Superior temporal gyrus (tissue), 1 donor: ENCODE measurements around the gene MBNL2.

Source experiments
- DNase-seq: peaks from one replicate; pipeline ENCODE4 v3.0.0-alpha.2; 2016; ENCODE audit errors: extremely low spot score

The MBNL2 gene

GRCh38 chr13:97273341-97273831 is 51.3 kb downstream of the MBNL2 start:
- no peak for DNase-seq

- DNase-seq = no peak
These were observed 52.9 kb downstream of the MBNL2 start for GRCh38 chr13:97274829-97275649.

- no peak for DNase-seq
These were observed 53.8 kb downstream of the MBNL2 start for GRCh38 chr13:97275776-97276501.

GRCh38 chr13:97276862-97277269 is 54.7 kb downstream of the MBNL2 start:
- no peak for DNase-seq

GRCh38 chr13:97278435-97279411 is 56.6 kb downstream of the MBNL2 start:
- no peak for DNase-seq

GRCh38 chr13:97279913-97280312 is 57.8 kb downstream of the MBNL2 start:
- DNase-seq = no peak

- DNase-seq = no peak
These were observed 58.3 kb downstream of the MBNL2 start for GRCh38 chr13:97280478-97280877.

GRCh38 chr13:97281028-97281427 is 58.9 kb downstream of the MBNL2 start:
- DNase-seq = no peak

GRCh38 chr13:97282705-97283104 is 60.6 kb downstream of the MBNL2 start:
- no peak for DNase-seq

GRCh38 chr13:97283888-97284287 is 61.8 kb downstream of the MBNL2 start:
- DNase-seq = no peak

- DNase-seq = no peak
These were observed 62.4 kb downstream of the MBNL2 start for GRCh38 chr13:97284558-97284957.

GRCh38 chr13:97285221-97285955 is 63.3 kb downstream of the MBNL2 start:
- no peak for DNase-seq

- DNase-seq = no peak
These were observed 64.3 kb downstream of the MBNL2 start for GRCh38 chr13:97286317-97287046.

GRCh38 chr13:97287047-97287383 is 64.9 kb downstream of the MBNL2 start:
- DNase-seq = no peak

- no peak for DNase-seq
These were observed 66.4 kb downstream of the MBNL2 start for GRCh38 chr13:97288486-97288900.

- no peak for DNase-seq
These were observed 67.6 kb downstream of the MBNL2 start for GRCh38 chr13:97289514-97290298.

- no peak for DNase-seq
These were observed 73.4 kb downstream of the MBNL2 start for GRCh38 chr13:97295283-97296182.

- DNase-seq = no peak
These were observed 74.6 kb downstream of the MBNL2 start for GRCh38 chr13:97296740-97297139.

- no peak for DNase-seq
These were observed 76.7 kb downstream of the MBNL2 start for GRCh38 chr13:97298816-97299215.
